Cerebellar cortex (tissue), 1 donor: Measurements from ENCODE around the gene CASP2.
"Not testable (repeated sequence)": the region's sequence is repeated elsewhere in the genome, so short reads cannot be mapped to it uniquely, and the experiment has no call there.

Experiments used
- DNase-seq: peaks from one replicate; pipeline ENCODE4 v3.0.0-alpha.2; 2015; ENCODE audit warnings: low spot score

The CASP2 gene

DNA sequence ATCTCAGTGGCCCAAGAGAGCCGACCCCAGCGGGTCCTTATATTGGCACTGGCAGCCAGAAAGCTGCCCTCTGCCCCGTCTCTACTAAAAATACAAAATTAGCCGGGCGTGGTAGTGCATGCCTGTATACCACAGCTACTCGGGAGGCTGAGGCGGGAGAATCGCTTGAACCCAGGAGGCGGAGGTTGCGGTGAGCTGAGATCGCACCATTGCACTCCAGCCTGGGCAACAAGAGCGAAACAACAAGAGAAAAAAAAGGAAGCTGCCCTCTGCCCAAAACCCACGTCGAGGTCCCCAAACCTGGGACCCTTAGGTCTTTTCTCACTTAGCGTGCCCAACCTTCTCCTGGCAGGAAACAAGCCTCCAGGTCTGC, 24.0 kb upstream of the CASP2 start:
- not testable (repeated sequence) for DNase-seq

DNA sequence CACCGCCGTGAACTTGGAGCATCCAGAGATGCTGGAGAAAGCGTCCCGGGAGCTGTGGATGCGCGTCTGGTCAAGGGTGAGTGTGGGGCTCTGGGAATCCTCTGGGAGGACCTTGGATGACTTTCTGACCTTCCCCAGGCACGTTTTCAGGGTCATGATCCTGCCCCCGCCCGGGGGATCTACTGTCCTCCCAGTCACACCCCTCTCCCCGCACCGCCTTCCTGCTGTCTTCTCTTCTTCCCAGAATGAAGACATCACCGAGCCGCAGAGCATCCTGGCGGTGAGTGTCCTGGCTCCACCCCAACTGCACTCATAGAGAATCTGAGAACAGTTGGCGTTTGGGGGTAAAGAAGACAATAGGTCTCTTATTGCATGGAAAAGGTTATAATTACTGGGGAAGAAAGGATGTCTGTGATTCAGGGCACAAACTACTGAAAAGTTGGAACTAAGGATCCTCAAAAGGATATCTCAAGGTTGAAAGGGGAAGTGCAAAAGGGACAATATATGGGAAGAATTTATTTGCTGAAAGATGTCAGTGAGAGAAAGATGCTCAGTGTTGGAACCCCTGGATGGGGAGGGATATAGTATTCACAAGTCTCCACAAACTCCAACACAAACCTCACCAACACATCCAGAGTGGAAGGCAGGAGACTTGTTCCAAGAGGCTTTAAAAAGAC, 23.0 kb upstream of the CASP2 start:
- peak; percentile 28 for DNase-seq

DNA sequence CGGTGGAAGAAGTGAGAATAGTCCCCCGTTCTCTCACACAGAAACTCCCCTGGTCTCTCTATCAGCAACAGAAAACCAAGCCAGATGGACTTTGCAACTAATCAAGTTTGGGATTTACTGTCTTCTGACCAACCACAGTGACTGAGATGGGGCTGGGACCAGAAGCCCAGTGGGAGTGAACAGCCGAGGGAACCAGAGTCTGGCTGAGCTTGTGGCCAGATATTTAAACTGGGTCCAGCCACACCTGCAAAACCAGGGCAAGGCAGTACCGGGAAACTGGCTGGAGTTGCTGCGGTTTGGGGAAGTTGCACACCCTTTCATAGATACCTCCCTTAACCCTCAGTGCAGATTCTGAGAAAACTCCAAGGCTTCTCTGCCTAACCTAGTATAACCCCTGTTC, 18.9 kb upstream of the CASP2 start:
- DNase-seq = no peak

DNA sequence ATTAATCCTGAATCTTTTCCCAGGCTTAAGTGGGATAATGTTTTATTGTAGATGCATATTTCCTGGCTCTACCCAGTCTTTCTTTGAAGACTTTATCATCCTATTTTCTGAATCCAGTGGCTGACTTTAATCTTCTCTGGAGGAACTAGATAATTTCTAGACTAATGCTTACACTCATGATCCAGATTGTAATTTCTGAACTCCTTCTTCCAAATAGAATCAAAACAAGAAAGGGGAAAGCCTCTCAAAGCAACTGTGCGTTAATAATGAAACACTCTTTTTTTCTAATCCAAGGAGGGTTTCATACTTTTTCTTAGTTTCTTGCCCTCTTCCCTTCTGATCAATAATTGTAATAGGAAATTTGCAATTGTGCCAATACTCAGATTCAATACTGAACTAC, 16.9 kb upstream of the CASP2 start:
- no peak for DNase-seq

DNA sequence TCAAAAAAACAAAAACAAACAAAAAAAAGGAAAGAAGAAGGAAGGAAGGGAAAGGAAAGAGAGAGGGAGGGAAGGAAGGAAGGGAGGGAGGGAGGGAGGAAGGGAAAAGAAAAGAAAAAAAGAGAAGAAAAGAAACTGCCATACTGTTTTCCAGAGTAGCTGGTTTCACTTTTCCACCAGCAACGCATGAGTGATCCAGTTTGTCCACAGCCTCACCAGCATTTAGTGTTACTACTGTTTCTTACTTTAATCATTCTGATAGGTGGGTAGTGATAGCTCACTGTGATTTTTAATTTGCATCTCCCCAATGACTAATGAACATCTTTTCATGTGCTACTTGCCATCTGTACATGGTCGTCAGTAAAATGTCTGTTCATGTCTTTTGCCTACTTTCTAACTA, 15.3 kb upstream of the CASP2 start:
- DNase-seq = no peak

DNA sequence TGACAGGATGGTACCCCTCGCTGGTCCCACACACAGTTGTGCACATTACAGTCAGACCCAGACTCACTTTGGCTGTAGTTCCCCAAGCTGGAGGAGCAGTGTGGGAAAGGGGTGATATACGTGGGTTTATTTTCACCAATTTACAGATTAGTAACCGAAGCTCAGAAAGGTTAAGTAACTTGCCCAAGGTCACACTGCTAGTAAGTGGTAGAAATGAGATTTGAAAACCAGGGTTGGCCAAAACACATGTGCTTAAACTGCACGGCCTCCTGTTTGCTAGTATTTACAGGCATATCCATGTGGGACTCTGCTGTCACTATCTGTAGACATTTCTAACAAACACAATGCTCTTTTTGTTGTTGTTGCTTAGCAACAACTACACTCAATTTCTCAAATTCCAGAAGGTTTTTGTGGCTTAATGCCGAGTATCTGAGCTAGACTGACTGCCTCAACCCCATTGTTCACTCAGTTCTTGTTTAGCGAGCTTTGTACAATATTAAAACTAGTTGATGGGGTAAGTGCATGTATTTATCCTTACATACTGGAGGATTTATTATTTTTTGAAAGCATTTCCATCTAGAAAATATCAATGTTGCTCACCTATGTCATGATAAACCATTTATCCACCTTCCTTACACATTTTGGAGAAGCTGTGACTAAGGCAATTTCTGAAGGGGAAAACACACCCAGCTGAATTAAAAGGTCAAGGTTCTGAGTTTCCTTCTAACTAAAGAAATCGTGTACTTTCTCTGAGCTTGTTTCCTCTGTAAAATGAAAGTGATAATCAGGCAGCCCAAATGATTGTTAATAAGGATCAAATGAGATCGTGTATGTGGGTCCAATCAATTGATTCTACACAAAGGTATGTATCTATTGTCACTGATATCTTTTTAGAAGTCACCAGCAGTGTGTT, 8.7 kb upstream of the CASP2 start:
- DNase-seq = no peak

DNA sequence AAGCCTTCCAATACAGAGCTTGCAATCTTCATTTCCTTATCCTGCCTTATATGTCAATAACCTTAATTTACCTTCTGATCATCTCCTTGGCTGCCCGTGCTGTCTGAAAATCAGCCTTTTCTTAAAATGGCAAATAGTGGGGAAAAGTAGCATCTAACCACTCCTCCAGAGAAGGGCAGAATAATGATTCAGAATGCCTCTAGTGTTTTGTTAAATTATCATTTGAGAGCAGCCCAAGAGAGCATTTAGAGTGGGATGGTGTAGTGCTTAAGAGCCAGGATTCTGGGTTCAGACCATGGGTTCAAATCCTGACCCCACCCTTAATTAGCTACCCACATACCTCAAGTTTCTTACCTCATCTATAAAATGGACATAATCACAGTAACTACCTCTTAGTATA, 8.0 kb upstream of the CASP2 start:
- no peak for DNase-seq

DNA sequence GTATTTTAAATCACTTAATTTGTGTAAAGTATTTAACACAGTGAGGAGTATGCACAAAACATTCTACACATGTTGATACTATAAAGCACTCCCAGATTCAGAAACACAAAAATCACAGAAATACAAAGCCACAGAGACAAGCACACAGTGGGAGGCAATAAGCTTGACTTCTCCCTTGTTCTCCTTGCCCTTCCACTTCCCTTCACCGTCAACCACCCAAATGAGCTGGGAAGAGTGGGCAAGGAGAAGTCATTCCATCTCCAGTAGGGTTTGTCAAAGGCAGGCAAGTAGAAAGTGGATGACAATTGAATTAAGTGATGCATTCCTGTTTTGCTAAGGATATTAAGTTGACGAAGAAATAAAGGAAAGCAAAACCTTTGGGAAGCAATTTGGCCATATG, 7.6 kb upstream of the CASP2 start:
- no peak for DNase-seq

DNA sequence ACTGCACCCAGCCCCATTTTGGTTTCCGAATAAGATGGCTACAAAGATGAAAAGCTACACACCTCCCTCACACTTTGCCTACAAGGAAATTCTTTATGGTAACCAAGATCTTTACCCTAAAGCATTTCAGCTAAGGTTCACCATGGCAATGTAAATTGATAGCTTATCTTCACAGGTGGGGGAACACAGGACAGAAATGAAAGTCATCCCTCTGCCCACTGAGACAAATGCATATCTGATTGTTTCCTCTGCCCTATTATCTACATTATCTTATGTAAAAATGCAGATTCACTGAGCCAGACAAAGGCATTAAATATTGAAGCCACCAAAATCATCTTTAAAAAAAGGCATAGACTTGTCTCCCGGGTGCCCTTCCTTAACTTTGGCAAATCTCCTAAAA, 6.6 kb upstream of the CASP2 start:
- no peak for DNase-seq

DNA sequence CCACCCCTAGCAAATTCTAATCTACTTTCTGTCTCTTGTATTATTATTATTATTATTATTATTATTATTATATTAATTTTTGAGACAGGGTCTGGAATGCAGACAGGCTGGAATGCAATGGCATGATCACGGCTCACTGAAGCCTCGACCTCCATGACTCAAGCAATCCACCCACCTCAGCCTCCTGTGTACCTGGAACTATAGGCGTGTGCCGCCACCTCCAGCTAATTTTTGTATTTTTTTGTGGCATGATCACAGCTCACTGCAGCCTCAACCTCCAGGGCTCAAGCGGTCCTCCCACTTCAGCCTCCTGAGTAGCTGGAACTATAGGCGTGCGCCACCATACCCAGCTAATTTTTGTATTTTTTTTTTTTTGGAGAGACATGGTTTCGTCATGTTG, 6.0 kb upstream of the CASP2 start:
- no peak for DNase-seq

DNA sequence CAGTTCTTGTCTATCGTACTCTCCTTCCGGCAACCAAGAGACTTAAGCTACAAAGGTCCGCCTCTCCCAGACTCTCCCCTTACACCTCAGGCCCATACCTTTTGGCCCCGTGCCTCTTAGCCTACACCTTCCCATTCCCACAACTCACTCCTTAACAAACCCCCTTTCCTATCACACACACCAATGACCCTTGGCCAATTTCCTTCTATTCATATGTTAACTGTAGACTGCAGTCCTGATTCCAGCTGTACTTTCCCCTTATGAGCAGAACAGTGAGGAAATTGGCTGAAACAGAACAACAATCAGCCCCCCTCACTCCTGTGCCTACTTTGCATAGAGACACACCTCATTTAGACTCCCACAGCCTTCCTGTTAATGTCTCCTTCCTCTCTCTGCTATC, 4.8 kb upstream of the CASP2 start:
- DNase-seq = no peak

DNA sequence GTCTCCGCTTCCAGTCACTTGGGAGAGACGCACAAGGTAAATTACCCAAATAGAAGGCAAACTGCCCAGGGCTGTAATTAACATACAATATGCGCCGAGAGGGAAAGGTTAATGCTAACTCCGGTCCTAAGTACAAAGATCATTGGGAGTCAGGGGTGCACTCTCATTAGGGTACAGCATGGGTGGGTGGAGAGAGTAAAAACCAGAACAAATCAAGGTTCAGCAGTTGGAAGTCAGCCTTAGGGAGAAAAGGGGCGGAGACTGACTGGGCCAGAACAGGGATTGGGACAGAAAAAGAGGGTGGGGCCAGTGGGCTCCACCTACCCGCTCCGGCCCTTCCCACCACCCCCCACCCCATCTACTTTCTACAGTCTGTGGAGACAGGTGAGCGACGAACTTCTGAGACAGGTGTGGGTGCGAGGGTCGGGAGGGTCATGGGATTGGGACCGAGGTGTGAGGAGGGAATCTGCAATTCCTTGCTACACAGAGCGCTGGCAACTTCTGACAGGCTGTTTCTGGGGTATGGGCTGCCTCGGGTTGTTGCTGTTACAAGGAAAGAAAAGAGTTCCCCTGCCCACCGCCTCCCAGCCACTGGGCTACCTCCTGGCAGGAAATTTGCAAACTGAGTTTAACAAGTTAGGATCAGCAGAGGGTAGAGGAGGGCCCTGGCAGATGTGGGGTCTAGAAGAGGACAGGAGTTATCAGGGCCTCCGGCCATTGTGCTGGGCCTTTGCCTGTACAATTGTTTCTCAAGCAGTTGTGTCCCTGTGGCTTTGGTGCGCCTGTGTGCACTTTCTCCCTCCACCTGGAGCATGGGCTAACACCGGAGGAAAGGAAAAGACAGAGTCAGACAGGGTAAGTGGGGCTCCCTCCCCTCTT, 3.3 kb upstream of the CASP2 start, which contains the start of gene TMEM139:
Gene TMEM139, plus strand, starts transcription at position 368 of the 879 bp plus-strand sequence. CDS start 1,000 bp downstream, outside the sequence.
- DNase-seq = no peak

DNA sequence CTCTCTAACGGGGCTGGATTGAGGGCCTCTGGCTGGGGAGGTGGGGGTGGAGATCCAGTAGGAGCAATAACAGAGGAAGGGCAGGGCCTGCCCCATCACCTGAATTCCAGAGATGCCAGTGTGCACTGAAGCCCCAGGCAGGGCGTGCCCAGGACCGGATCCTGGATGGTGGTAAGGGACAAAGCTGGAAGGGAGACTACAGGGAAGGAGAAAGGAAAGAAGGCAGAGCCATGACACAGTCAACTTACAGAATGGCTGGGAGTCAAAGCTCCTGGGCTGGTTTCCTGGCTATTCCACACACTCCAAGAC, 2.7 kb upstream of the CASP2 start:
- DNase-seq = no peak

DNA sequence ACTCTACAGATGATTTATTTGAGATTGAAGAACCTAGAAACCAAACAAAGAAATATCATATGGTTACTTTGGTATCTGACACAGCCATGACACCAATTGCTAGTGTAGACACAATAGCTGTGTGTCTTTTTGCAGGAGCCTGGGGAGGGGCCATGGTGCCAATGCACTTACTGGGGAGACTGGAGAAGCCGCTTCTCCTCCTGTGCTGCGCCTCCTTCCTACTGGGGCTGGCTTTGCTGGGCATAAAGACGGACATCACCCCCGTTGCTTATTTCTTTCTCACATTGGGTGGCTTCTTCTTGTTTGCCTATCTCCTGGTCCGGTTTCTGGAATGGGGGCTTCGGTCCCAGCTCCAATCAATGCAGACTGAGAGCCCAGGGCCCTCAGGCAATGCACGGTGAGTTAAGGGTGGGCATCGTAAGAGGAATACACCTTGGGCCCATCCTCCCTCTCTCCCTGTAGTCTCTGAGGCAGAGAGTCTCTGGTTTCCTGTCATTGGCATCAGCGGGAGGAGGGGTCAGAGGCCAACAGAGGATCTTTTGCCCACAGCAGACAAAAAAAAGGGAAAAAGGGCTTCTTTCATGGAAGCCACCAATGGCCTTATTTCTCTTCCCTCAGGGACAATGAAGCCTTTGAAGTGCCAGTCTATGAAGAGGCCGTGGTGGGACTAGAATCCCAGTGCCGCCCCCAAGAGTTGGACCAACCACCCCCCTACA, 2.2 kb upstream of the CASP2 start:
- no peak for DNase-seq

DNA sequence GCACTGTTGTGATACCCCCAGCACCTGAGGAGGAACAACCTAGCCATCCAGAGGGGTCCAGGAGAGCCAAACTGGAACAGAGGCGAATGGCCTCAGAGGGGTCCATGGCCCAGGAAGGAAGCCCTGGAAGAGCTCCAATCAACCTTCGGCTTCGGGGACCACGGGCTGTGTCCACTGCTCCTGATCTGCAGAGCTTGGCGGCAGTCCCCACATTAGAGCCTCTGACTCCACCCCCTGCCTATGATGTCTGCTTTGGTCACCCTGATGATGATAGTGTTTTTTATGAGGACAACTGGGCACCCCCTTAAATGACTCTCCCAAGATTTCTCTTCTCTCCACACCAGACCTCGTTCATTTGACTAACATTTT, 1.6 kb upstream of the CASP2 start:
- no peak for DNase-seq

DNA sequence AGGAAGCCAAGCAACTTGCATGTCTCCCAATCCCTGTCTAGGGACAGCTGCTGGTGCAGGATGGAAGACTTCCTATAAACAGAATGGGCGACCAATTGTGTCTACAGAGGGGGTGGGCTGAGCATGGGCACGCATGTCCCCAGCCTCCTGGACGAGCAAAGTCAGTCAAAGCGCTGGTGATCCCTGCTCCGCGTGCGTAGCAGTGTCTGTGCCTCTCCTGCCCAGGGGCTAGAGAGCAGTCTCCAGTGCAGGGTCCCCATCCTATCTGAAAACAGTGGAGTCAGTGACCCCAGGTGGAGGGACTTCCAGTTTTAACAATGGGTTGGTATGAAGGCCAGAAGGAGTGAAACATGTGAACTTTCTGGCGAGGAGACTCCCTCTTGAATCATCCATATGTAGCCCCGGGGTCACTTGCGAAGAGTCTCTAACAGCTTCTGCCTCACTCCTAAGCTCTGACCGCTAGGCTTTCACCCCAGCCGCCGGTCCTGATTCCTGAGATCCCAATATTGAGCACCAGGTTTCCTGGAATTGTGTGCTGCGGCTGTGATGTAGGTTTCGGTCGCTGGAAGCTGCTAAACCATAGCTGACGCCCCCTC, 714 bp upstream of the CASP2 start:
- DNase-seq = no peak

DNA sequence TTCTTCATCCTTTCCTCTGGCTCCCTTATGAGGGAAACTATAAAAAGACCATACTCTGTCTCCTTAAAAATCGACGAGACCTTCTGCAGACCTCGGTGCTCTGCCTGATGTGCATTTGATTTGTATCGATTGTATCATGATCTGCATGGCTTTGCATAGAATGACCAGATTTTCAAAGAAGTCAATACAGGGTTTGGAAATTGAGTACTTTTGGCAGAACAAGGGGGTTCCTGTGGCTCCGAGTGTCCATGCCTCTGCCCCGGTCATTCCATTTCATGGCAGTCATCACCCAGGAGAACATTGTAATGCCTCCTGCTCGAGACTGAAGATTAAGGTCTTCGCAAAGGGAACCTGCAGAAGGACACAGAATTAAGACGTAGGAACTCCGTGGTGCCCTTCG, 685 bp downstream of the CASP2 start:
- DNase-seq = no peak

DNA sequence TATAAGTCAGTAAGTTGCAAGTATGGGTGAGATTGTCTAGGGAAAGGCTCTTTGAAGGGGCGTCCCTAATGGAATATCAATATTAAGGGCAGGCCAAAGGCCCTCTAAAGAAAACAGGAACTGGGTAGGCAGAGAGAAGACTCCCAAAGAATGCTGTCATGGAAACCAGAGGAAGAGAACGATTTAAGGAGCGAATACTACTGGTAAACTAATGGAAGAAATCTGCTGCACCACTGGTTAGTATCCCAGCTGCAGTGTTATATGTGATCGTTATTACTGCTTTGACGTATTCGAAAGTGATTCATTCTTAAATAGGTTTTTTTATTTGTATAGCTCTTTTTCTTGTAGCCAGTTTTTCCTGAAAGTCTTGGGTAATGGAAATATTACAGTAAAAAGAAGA, 1.3 kb downstream of the CASP2 start:
- DNase-seq = no peak

DNA sequence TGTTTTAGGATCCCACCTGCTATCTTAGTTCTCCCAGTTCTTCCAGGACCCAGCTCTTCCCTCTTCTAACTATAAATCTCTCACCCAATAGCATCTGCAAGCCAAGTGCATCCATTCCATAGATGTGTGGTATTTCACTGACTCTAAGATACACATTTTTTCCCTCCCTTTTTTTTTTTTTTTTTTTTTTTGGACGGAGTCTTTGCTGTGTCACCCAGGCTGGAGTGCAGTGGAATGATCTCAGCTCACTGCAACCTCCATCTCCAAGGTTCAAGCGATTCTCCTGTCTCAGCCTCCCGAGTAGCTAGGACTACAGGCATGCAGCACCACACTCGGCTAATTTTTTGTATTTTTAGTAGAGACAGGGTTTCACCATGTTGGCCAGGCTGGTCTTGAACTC, 1.7 kb downstream of the CASP2 start:
- not testable (repeated sequence) for DNase-seq

DNA sequence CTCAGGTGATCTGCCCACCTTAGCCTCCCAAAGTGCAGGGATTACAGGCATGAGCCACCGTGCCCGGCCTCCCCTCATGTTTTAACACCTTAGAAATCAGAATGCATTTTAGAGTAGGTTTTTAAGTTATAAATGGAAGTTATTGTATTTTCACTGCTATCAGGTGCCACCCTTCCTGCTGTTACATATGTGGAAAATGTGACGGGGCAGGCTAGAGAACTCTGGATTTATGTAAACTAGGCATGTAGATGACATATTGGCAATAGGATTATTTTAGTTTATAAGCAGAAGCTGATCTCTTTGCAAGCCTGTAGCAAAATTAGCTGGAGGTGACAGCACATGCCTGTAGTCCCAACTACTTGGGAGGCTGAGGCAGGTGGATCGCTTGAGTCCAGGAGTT, 2.1 kb downstream of the CASP2 start:
- no peak for DNase-seq

DNA sequence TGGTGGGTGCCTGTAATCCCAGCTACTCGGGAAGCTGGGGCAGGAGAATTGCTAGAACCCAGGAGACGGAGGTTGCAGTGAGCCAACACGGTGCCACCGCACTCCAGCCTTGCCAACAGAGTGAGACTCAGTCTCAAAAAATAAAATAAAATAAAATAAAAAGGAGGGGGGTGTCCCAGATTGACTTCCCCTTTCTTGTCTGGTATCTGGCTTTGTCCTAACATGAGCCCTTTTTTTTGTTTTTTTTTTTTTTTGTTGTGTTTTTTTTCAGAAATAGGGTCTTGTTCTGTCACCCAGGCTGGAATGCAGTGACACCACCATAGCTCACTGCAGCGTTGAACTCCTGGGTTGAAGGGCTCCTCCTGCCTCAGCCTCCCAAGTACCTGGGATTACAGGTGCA, 4.7 kb downstream of the CASP2 start:
- no peak for DNase-seq

DNA sequence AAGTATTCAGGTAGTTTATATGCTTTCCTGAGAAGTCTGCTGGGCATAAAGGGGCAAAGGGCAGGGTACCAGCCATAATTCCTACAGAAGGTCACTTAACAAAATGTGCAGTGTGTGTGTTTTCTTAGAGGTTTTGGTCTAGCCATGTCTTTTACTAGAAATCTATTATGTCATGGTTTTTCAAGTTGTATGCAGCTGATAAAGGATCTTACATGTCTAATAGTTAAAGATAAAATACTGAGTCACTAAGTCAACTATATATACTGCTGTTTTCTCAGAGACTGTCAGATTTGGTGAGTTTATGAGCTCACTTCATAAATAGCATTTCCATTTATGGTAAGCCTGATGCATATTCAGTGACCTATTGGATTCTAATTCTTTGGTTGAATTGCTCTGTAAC, 7.7 kb downstream of the CASP2 start:
- no peak for DNase-seq
